ENCODE measurements around the gene MARK4. TPM values are rescaled to one million over a fixed set of nuclear protein-coding genes. Genes with fewer than 3 reads are reported as not detected.

MARK4 gene
- total and polyA plus RNA-seq, 12 donors: 5.6 to 53.3 (median 26.6) TPM

GRCh38 chr19:45304141-45304926, 53.3 kb downstream of the MARK4 start:
- Histone ChIP-seq H3K27me3 (no peaks in the 10 kb centered on the region), H3K4me1 (replicated peaks in 1 of 2) (no peaks in the 10 kb centered on the region), H3K36me3 (replicated peaks in 1 of 2) (peaks cover 0 to 5% of the 10 kb centered on the region in 2 donors), H3K9me3 (replicated peaks in 1 of 3) (no peaks in the 10 kb centered on the region), H3K4me3 (no peak overlapping the region), H3K27ac (no peak overlapping the region)
- no peak for DNase-seq
- intact Hi-C loops (cut with DNase I): no loop called here
- WGBS, 4 donors: 65 to 74% (median 71%) methylated on average over 4 of the region's 4 CpGs
- no peak for TF ChIP-seq POLR2A (IDR thresholded peaks at IDR 0.05)
- TF ChIP-seq, protein P1, sequence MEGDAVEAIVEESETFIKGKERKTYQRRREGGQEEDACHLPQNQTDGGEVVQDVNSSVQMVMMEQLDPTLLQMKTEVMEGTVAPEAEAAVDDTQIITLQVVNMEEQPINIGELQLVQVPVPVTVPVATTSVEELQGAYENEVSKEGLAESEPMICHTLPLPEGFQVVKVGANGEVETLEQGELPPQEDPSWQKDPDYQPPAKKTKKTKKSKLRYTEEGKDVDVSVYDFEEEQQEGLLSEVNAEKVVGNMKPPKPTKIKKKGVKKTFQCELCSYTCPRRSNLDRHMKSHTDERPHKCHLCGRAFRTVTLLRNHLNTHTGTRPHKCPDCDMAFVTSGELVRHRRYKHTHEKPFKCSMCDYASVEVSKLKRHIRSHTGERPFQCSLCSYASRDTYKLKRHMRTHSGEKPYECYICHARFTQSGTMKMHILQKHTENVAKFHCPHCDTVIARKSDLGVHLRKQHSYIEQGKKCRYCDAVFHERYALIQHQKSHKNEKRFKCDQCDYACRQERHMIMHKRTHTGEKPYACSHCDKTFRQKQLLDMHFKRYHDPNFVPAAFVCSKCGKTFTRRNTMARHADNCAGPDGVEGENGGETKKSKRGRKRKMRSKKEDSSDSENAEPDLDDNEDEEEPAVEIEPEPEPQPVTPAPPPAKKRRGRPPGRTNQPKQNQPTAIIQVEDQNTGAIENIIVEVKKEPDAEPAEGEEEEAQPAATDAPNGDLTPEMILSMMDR (IDR thresholded peaks at IDR 0.05): no peak

GRCh38 chr19:45305007-45305406, 53.9 kb downstream of the MARK4 start:
- no peaks in the 10 kb centered on the region for H3K27me3 ChIP-seq
- no peak overlapping the region for H3K27ac ChIP-seq
- DNase-seq: no peak
- H3K36me3 ChIP-seq (replicated peaks in 1 of 2): no peaks in the 10 kb centered on the region
- H3K9me3 ChIP-seq (replicated peaks in 1 of 3): no peaks in the 10 kb centered on the region
- 46 to 68% (median 54%) methylated on average over 4 of the region's 4 CpGs for WGBS, 4 donors
- no peak for TF ChIP-seq POLR2A (IDR thresholded peaks at IDR 0.05)
- TF ChIP-seq, protein P1 (IDR thresholded peaks at IDR 0.05): no peak
- intact Hi-C loops (cut with DNase I): no loop called here
- H3K4me3 ChIP-seq: no peak overlapping the region
- H3K4me1 ChIP-seq (replicated peaks in 1 of 2): no peaks in the 10 kb centered on the region

- H3K4me3 ChIP-seq: no peak overlapping the region
- no peak overlapping the region for H3K27ac ChIP-seq
- H3K36me3 ChIP-seq (replicated peaks in 1 of 2): no peaks in the 10 kb centered on the region
- no peak for DNase-seq
- no peaks in the 10 kb centered on the region for H3K4me1 ChIP-seq (replicated peaks in 1 of 2)
- WGBS, 4 donors: 18 to 25% (median 23%) methylated on average over 5 of the region's 5 CpGs
- intact Hi-C loops (cut with DNase I): no loop called here
- TF ChIP-seq POLR2A (IDR thresholded peaks at IDR 0.05): no peak
- TF ChIP-seq, protein P1 (IDR thresholded peaks at IDR 0.05): no peak
- no peaks in the 10 kb centered on the region for H3K9me3 ChIP-seq (replicated peaks in 1 of 3)
- H3K27me3 ChIP-seq: no peaks in the 10 kb centered on the region
Measured at GRCh38 chr19:45305421-45305820, 54.4 kb downstream of the MARK4 start.

DNA sequence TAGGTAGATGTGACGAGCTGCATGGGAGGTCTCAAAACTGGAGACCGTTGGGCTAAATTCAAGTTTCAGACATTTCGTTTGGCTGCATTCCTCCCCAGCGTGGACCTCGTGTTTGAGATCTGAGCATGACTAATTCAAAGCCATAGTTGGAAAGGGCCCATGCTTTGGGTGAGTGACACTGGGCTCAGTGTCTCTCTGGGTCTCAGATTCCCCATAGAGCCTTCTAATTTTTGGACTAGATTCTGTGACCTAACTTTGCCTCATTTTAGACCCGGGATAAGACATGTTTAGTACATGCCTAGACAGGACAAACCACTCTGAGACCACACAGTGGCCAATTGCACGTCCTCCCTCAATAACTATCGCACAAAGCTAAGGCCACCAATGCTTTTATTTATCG, 55.0 kb downstream of the MARK4 start:
- DNase-seq: peak in 1 of 7 donors; percentile 14
- 48 to 54% (median 53%) methylated on average over 9 of the region's 9 CpGs for whole genome bisulfite sequencing, 4 donors
- Histone ChIP-seq H3K4me1 (replicated peaks in 1 of 2) (no peaks in the 10 kb centered on the region), H3K9me3 (replicated peaks in 1 of 3) (no peaks in the 10 kb centered on the region), H3K27ac (no peak overlapping the region), H3K4me3 (no peak overlapping the region), H3K27me3 (no peaks in the 10 kb centered on the region), H3K36me3 (replicated peaks in 1 of 2) (no peaks in the 10 kb centered on the region)
- intact Hi-C loops (cut with DNase I): no loop called here
- TF ChIP-seq POLR2A (IDR thresholded peaks at IDR 0.05): no peak
- TF ChIP-seq, protein P1 (IDR thresholded peaks at IDR 0.05): no peak

Measured in adrenal gland (tissue), 12 donors.